ENCODE data around the gene HSPD1.
"Not testable (repeated sequence)": the region's sequence is repeated elsewhere in the genome, so short reads cannot be mapped to it uniquely, and the experiment has no call there.

The HSPD1 gene

DNA sequence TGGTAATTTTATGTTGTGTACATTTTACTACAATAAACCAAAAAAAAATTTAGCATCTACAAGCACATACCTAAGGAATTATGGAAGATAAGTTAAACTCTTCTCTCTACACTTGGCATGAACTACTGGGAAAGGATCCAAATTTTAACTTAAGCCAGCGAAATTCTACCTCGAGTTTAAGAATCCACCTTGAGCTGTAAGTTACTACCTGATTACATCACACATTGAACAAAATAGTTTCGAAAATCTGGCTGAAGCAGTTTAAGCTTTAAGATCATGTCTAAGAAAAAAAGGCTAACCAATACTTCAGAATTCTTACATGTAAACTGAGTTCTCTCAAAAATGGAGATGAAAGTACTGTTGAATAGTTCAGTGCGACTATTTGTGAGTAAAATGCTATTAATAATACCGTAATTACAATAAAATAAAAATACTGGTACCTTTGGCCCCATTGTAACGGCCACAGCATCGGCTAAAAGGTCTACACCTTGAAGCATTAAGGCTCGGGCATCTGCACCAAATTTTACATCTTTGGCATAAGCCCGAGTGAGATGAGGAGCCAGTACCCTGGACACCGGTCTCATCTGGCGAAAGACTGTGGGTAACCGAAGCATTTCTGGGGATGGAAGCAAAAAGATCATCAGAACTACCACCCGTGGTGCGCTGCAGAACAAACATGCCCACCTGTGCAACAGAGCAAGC, 1.3 kb downstream of the HSPD1 start:
- DNase-seq (ENCODE audit: low read depth) = peak; percentile 33
- TF ChIP-seq, protein P1, sequence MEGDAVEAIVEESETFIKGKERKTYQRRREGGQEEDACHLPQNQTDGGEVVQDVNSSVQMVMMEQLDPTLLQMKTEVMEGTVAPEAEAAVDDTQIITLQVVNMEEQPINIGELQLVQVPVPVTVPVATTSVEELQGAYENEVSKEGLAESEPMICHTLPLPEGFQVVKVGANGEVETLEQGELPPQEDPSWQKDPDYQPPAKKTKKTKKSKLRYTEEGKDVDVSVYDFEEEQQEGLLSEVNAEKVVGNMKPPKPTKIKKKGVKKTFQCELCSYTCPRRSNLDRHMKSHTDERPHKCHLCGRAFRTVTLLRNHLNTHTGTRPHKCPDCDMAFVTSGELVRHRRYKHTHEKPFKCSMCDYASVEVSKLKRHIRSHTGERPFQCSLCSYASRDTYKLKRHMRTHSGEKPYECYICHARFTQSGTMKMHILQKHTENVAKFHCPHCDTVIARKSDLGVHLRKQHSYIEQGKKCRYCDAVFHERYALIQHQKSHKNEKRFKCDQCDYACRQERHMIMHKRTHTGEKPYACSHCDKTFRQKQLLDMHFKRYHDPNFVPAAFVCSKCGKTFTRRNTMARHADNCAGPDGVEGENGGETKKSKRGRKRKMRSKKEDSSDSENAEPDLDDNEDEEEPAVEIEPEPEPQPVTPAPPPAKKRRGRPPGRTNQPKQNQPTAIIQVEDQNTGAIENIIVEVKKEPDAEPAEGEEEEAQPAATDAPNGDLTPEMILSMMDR (conservative IDR thresholded peaks at IDR 0.05; ENCODE audit: low read depth, low read length) = no peak
- peak overlapping the region; percentile 89 for H3K4me3 ChIP-seq (ENCODE audit: low read depth, low read length)

DNA sequence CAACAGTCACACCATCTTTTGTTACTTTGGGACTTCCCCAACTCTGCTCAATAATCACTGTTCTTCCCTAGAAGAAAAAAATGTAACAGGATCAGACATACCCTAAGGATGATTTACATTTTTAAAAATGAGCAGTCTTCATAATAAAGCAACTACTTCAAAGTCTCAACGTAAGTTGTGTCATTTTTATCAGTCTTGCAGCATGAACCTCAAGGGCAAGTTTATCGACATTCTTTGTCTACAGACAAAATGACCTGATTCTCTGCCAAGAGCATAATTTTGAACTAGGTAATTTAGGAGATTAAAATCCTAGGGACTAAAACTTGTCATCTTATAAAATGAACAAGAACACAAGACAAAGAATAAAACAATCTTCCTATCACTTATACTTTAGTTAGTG, 2.3 kb downstream of the HSPD1 start:
- TF ChIP-seq, protein P1 (conservative IDR thresholded peaks at IDR 0.05; ENCODE audit: low read depth, low read length) = no peak
- no peak overlapping the region for H3K4me3 ChIP-seq (ENCODE audit: low read depth, low read length)
- DNase-seq (ENCODE audit: low read depth) = no peak

DNA sequence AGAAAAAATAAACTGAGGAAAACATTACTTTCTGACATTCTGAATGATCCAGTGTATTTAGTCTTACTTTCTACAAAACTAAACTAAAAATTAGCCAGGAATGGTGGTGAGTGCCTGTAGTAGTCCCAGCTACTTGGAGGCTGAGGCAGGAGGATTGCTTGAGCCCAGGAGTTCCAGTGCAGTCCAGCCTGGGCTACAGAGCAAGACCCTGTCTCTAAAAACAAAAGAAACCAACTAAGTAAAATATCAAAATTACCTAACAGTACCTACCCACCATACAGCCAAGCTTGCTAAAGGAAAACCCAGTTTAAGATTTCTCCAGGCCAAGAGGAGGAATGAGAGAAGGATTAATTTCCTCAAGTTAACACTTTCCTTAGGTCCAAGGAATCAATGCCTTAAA, 2.9 kb downstream of the HSPD1 start:
- TF ChIP-seq, protein P1 (conservative IDR thresholded peaks at IDR 0.05; ENCODE audit: low read depth, low read length) = no peak
- no peak for DNase-seq (ENCODE audit: low read depth)
- H3K4me3 ChIP-seq (ENCODE audit: low read depth, low read length) = no peak overlapping the region

DNA sequence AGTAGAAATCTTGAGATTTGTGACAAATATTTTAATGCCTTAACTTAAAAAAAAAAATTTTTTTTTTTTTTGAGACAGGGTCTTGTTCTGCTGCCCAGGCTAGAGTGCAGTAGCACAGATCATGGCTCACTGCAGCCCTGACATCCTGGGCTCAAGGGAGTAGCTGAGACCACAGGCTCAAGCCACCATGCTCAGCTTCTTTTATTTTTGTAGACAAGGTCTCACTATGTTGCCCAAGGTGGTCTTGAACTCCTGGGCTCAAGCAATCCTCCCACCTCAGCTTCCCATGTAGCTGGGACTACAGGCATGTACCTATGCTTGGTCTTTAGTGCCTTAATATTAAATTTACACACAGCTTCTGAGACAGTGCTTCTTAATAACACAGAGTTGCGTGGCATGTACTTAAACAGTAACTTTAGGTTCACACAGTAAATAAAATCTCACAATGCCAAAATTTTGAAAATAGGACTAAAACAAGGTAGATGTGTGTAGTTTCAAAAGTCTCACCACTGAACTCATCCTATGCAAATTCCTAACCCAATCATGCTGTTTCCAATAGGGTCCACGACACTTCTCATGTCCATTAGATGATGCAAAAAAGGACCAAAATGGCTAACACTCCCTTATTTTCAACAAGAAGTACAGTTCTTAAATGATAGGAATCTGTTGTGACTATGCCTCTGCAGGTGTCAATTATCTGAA, 4.1 kb downstream of the HSPD1 start:
- TF ChIP-seq, protein P1 (conservative IDR thresholded peaks at IDR 0.05; ENCODE audit: low read depth, low read length) = no peak
- no peak for DNase-seq (ENCODE audit: low read depth)
- no peak overlapping the region for H3K4me3 ChIP-seq (ENCODE audit: low read depth, low read length)

DNA sequence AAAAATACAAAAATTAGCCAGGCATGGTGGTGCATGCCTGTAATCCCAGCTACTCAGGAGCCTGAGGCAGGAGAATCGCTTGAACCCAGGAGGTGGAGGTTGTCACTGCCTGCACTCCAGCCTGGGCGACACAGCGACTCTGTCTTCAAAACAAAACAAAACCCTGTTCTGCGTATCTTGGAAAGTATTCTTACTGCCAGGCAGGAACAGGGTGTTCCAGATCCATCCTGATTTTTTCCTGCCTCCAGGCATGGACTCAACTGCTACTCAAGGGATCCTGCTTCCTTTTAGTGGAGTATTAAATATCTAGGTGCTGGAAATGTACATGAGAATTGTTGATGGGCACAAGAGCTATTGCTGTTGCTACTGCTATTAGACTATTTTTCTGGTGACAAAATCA, 12.3 kb downstream of the HSPD1 start:
- TF ChIP-seq, protein P1 (conservative IDR thresholded peaks at IDR 0.05; ENCODE audit: low read depth, low read length) = no peak
- DNase-seq (ENCODE audit: low read depth) = no peak
- no peak overlapping the region for H3K4me3 ChIP-seq (ENCODE audit: low read depth, low read length)

DNA sequence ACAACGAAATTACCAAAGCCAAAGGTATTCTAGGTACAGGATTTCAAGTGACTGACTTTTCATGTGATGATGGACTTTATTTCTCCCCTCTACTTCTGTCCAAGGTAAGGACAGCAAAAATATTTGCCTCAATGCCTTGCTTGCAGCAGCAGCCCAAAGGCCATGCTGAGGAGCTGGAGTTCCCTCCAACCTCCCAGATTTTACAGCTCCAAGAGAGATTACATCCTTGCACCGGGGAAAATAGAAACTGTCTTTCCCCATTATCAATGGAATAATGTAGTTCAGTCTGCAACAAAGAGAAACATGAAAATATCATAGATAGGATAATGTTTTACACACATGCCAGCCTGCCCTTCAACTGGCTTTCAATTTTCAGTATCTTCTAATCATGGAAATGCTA, 13.5 kb downstream of the HSPD1 start:
- no peak for DNase-seq (ENCODE audit: low read depth)
- TF ChIP-seq, protein P1 (conservative IDR thresholded peaks at IDR 0.05; ENCODE audit: low read depth, low read length) = no peak
- no peak overlapping the region for H3K4me3 ChIP-seq (ENCODE audit: low read depth, low read length)

DNA sequence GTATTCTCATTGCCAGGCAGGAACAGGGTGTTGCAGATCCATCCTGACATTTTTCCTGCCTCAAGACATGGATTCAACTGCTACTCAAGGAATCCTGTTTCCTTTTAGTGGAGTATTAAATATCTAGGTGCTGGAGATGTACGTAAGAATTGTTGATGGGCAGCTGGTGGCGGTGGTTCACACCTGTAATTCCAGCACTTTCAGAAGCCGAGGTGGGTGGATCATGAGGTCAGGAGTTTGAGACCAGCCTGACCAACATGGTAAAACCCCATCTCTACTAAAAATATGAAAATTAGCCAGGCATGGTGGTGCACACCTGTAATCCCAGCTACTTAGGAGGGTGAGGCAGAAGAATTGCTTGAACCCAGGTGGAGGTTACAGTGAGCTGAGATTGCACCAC, 15.4 kb downstream of the HSPD1 start:
- DNase-seq (ENCODE audit: low read depth); H3K4me3 ChIP-seq (ENCODE audit: low read depth, low read length): not testable (repeated sequence)
